Activated gamma-delta T cell treated with anti-CD3 and anti-CD28 coated beads, Interleukin-2, amount 50 U/mL, for 16 hours (primary cell): ENCODE results near the gene CCT8.
A peak's percentile ranks its signal among the peaks of the same experiment; 100 is the strongest.

ENCODE experiments used
- DNase-seq: peaks from one replicate; pipeline ENCODE4 v3.0.0-alpha.2; 2020; ENCODE audit warnings: low read depth

CCT8 gene, protein sequence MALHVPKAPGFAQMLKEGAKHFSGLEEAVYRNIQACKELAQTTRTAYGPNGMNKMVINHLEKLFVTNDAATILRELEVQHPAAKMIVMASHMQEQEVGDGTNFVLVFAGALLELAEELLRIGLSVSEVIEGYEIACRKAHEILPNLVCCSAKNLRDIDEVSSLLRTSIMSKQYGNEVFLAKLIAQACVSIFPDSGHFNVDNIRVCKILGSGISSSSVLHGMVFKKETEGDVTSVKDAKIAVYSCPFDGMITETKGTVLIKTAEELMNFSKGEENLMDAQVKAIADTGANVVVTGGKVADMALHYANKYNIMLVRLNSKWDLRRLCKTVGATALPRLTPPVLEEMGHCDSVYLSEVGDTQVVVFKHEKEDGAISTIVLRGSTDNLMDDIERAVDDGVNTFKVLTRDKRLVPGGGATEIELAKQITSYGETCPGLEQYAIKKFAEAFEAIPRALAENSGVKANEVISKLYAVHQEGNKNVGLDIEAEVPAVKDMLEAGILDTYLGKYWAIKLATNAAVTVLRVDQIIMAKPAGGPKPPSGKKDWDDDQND

DNA sequence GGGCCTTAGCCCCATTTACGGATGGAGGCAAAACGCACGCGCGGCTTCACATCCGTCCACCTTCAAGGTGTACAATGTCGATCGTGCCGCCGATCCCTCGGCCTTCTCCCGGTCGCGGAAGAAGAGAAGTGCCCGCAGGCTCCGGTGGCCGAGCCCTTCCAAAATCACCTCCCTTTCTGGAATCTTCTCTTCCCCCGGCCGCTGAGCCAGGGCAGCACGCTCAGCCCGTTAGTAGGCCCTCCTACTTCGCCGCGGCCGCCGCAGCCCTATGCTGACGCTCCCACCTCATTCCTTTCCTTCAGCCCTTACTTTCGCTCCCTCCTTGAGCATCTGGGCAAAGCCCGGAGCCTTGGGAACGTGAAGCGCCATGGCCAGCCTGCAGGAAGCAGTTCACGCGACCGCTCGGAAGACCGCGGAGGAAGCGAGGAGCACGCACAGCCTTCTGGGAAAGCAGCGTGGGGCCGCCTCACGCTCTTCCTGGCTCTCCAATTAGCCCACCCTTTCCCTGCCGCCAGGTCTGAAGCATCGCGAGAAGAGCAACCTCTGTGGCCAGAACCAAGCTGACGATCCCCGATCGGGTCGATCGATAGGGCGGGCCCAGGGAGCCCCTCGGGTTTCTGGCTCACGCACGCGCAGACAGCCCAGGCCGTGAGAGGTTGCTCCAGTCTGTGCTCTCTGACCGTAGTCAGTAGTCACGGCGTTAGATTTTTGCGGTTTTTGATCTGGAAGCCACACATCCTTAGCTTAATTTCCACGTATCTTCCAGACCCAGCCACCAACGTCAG is at the start of gene CCT8:
Gene CCT8, minus strand, starts transcription at position 427 of the 785 bp plus-strand sequence. Its CDS starts 58 bp downstream, at position 369.
- DNase-seq: peak; percentile 97

DNA sequence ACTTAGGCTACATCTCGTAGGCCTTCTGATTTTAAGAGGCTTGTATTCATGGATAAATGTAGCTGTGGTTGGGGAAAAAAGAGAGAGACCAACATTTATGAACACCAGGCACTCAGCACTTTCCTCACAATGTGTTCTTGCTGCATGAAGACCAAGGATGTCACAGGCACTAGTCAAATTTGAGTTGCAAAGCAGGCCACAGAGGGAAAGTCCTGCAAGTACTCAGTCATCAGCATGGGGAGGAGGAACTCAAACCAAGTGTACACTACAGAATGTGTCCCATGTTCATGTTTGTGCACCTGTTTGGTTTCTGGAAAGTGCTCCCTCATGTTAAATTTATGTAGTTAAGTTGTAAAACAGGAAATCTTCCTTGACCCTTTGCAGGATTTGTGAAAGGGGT is 48.3 kb upstream of the CCT8 start:
- no peak for DNase-seq

DNA sequence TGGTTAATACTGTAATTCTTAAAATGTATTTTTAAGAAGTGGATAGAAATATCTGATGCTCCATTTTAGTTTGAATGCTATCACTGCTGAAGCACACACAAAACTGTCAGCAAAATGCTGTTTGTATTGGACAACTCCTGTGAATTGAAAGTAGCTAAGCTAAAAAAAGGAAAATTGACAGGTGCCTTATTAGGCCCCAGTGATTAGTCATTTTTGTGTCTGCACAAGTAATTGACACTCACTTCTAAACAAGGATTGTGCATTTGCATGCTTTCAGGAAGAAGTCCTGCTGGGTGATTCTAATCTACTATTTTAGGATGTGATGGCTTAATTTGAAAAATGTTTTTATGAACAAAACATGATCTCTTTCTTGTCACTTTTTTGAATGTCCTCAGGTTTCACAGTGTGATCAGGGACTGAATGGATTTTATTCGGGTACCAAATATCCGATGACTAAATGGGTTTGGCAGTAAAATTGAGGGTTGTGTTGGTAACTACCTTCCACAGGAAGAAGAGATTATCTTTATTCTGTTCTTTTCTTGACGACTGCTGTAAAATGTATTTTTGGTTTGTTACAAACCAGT is 44.0 kb upstream of the CCT8 start:
- DNase-seq: no peak

DNA sequence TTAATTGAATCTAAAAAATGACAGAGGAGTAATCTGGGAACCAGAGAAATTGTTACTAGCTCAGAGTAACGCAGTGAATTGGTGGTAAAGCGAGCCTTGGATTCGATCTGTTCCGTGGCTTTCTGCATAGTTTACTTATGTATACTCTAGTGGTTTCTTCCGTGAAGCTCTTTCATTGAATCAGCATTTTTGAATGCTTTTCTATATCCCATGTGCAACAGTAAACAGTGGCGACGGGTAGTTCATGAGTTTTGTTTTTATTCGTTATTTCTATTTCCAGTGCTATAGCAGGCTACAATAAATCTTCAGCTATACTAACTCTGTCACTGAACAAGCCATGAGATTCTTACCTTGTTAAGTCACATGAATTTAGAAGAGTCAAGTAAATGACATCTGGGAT is 42.5 kb upstream of the CCT8 start:
- DNase-seq: no peak

DNA sequence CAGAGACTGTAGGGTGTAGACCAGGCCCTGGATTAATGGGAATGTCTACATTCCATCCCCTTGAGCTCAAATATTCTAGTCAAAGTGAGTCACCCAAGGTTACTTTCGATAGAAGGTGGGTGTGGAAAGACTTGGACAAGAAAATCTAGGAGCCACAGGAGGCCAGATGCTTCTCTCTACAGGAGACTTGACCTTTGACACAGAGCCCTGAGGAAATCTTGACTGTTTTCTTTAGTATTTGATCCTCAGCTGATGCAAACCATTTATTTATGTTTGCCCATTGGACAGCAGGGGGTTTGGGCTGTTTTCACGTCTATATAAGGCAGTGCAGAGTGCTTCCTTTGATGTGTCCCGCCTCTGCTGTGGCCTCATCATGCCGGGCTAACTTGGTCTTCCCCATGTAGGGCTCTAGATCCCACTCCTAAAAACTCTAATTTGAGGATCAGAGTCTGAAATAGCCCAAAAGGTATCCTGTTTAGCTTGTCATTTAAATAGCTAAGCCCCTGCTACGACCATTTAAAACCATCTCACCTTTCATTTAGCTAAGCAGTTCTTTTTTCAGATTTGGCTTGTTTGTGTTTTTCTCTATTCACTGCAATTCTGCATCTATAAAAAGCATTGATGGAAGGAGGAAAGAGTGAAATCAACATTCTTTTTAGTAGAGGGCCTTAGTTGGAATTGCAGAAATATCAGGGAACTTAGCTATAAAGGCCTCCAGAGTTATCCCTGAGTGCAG is 41.5 kb upstream of the CCT8 start:
- DNase-seq: no peak

DNA sequence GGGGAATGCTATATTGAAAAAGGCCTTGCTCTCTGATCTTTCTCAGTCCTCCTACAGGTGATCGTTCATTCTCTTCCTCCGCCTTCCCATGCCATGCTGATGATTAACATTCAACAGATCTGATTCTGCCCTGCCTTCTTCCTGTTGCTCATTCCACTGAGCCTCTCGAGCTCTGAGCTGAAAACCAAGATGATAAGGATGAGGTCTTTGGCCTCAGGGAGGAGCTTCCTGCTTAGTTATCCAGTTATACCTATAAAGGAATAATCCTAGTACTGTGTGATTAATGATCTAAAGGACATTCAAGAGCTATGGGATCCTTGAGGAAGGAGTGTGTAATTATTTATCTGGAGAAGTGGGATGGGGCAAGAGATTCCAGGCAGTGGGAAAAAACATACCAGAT is 31.8 kb upstream of the CCT8 start:
- DNase-seq: no peak

DNA sequence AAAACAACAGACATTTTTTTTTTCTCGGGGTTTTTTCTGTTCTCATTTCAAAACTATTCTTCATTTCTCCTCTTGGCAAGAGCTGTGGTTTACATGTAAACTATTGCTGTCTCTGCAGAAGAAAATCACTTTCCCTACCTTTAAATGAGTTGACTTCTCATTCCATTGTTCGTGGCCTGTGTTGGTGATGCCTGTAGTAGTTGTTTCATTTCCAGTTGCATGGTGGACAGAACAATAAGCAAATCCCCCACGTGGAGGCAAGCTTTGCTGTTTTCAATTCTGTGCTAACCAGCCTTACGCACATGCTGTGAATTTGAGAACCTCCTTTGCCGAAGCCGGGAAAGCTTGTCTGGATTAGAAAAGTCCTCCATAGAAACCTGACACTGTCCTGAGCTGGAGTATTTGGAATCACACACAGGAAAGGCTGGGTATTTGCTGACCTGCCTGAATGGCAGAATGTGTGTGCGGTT is 30.8 kb upstream of the CCT8 start:
- no peak for DNase-seq

DNA sequence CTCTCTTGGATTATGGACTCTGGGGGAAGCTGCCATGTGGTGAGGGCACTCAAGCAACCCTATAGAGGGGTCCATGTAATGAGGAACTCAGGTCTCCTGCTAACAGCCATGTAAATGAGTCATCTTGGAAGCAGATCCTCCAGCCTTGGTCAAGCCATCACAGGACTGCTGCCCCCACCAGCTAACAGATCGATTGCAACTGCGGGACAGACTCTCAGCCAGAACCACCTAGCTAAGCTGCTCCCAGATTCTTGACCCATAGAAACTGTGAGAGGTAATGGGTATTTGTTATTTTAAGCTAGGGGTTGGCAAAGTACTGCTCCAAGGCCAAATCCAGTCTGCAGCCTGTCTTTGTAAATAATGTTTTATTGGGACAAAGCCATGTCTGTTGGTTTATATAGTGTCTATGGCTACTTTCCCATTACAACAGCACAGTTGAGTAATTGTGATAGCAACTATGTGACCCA is 29.4 kb upstream of the CCT8 start:
- no peak for DNase-seq

DNA sequence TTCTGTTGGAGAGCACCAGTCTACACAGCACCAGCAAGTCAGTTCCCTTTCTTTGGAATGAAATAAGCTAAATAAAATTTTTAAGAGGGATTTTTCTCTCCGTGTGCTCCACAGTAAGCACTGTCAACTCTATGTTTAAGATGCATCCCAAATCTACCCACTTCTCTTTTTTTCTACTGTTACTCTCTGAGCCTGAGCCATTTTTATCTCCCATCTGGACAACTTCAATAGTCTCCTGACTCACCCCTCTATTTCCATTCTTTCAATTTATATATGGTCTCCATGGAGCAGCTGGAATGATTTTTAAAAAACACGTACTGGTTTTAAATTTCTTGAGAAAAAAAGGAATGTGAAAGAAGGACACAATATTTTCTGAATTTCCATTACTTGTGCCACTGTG is 24.7 kb upstream of the CCT8 start:
- DNase-seq: no peak

DNA sequence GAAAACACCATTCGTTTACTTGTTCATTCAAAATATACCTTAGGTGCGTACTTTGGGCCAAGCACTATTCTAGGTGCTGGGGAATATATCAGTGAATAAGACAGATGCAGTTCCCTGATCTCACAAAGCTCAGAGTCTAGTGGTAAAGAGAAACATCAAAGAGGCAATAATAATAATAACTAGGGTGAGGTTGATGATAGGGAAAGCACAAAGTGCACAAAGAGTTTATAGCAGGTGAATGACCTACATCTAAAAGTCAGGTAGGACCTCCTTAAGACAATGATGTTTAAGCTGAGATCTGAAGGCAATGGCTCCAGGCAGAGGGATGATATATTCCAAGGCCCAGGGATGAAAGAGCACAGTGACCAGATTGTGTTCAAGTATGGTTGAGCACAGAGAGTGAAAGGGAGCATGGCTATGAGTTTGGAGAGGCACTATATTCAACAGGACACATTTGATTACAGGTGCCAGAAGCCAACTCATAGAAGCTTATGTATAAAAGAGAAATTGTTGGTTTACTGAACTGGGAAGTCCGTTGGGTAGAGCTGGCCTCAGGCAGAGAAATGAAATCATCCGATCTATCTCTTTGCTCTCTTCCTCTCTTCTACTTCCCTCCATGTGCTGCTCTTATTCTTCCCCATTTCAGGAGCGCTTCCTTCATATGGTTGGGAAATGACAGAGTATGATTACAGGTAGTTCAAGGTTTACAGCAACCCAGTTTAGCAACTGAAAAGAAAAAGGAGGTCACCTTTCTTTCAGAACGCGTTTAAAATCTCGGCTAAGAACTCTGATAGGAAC is 23.0 kb upstream of the CCT8 start:
- DNase-seq: no peak

DNA sequence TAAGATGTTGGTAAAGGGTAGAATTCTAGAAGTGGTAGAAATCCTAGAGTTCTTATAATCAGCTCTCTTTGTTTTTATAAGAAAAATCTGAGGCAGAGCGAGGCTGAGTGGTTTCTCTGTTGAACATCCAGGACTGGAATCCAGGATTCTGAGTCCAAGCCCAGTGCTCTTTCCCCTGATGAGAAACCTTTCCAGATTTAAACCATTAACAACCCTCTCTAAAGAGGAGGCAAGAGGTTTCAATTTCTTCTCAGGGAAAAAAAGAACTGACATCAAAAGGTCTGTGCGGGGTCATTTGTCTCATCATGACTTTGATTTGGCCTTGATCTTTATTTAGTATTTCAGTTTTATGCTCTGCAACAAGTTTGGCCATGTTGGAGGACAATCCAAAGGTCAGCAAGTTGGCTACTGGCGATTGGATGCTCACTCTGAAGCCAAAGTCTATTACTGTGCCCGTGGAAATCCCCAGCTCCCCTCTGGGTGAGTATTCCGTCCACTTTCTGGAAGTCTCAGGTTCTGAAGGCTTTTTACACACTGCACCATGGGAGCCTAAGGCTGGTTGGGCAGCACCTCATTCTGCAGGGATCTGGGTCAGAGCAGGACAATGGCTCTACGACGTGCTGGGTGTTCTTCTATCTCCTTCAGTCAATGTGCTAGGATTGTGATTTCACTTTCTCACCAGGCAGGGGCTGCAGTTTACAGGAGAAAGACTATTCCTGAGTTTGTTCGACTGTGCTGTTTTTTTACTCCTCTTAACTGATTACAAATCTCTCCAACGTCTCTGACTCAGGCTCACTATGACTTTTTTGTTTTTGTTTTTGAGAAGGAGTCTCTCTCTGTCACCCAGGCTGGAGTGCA is 18.9 kb upstream of the CCT8 start:
- DNase-seq: no peak

DNA sequence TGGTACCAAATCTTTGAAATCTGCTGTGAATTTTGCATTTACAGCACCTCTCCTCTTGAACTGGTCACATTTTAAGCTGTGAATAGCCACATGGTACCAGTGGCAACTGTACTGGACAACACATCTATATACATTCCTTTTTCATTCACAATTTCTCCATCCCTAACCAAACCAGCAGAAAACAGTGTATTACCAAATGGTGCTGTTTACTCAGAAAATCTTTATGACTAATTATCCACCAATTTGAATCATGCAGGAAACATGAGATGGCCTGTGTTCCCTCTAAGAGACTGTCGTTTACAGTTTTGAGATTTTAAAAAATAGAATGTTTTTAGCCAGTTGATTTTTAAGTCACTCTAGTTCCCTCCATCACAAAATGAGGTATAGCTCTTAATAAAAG is 17.6 kb upstream of the CCT8 start:
- no peak for DNase-seq

DNA sequence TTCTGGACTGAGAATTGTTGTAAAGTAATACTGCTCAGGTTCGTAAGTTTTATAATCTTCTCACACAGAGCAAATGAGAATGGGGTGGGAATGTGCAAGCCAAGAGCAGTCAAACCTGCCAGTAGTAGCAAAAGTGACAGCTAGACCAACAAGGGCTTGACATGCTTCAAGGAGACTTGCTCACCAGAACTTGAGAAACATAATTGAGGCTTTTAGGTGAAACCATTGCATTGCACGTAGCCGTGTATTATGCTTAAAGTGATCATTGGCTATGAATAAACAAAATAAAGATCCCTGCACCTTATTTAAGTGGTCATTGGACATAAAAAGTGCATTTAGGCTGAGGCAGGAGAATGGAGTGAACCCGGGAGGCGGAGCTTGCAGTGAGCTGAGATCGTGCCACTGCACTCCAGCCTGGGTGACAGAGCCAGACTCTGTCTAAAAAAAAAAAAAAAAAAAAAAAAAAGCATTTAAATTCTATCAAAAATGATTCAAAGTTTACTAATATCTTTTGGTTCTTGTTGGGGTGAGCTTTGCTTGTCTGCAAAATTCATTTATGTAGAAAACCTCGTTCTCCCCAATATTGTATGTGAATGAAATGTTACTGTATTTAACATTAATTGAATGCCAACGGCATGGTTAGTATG is 11.8 kb upstream of the CCT8 start:
- DNase-seq: no peak

DNA sequence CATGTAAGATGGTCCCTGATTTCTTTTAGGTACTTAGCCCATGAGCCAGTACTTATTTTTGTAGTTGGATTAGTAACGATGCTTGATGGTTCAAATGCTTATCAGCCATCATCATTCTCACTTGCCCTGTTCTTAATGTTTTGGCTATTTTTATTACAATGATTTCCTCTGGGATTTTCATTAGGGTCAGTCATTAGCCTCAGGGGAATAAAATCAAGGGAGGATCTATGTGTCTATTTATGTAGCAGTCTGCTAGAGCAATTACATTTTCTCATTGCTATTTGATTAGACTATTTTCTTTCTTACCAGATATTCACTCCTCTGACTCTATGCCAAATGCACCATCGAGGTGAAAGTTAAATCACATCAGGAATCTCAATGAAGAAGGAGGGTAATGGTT is 10.9 kb upstream of the CCT8 start:
- no peak for DNase-seq

DNA sequence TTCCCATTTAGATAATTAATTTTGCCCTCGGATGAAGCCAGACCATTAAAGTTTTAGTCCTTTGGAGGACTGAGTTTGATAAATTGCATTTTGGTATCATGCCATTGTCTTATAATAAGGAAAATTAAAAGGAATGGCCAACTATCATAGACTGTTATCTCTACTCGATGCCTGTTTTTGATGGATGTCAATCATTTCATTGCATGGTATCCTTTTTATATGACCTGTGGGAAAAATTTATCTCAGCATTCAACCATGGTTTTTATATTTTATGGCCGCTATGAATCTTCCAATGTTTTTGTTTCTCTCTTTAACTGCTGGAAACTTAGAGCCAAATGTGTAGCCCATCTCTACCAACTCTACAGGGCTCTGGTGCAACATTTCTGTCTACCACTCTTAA is 9.9 kb upstream of the CCT8 start:
- no peak for DNase-seq

DNA sequence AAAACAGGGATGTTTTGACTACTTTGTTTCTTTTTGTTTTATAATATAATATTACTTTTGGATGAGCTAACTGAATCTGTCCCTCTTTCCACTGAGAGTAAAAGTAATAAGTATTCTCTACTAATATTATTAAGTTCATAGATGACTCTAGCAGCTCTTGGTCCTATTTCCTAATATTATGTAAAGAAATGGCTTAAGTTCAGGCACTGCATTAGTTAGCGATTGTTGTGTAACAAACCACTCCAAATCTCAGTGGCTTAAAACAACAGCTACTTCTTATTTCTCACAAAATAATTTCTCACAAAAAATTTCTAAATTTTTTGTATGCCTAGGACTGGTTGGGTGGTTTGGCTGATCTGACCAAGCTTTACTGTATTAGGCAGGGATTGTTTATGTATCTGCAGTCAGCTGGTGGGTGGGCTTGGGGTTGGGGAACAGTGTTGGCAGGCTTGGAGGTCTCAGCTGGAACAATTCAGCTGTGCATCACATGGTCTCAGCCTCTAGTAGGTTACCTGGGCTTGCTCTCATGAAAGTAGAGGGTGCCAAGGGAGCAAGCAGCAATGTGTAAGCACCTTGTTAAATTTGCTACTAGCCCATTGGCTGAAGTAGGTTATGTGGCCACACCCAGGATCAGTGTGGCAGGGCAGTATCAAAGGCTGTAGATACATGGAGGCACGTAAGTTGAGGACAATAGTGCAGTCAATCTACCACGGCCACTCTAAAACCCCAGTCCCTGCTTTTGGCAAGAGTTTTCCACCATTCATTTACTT is 8.8 kb upstream of the CCT8 start:
- no peak for DNase-seq

DNA sequence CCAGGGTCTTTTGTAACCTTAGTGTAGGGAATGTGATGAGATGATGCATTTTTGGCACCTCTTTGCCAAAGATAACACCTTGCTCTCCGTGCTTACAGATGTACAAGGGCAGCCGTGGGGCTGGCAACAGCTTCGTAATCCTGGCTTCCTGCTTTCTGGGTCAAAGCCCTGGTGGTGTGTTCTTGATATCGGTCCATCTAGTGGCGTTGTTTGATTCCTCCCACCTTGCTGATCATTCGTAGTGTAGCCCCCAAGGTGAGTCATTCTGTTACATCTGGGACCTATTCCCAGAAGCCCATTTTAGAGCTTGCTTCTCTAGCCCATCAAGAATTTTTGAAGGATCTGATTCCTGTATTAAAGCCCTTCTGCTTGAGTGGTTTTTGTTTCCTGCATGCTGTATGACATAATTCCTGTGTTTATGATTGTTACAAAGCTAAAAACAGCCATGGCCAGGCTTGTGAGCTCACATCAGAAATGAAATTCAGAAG is 7.0 kb upstream of the CCT8 start:
- no peak for DNase-seq
